ENCODE results near the gene BBX.

- TF ChIP-seq CTCF (conservative IDR thresholded peaks at IDR 0.05 in 1 of 2, IDR thresholded peaks at IDR 0.05 in 1 of 2; ENCODE audit: extremely low read depth in 1 of 2, insufficient read depth in 1 of 2, low read depth in 1 of 2, low read length in 2 of 2) (no peak), EZH2 (IDR thresholded peaks at IDR 0.05; ENCODE audit: borderline replicate concordance, low read length) (no peak)
Observed at GRCh38 chr3:107589454-107589853, 66.7 kb downstream of the BBX start.

All from mammary epithelial cell (primary cell).